Hepatocyte (in vitro differentiated cells): Measurements from ENCODE around the gene EYA3. TPM values are rescaled to one million over a fixed set of nuclear protein-coding genes. Genes with fewer than 3 reads are reported as not detected.

Source experiments
- DNase-seq: peaks from one replicate; pipeline ENCODE4 v3.0.0-alpha.2; 2016; ENCODE audit warnings: low spot score
- H2AFZ ChIP-seq: fragments of 200-600 bp; sonication (generic); 2 replicates; pipeline ENCODE4 v1.6.0; 2016; ENCODE audit warnings: antibody characterized with exemption, mild to moderate bottlenecking
- H3K27ac ChIP-seq: fragments of 200-600 bp; sonication (generic); 2 replicates; pipeline ENCODE4 v1.5.1; 2016; ENCODE audit warnings: mild to moderate bottlenecking
- H3K27me3 ChIP-seq: fragments of 200-600 bp; sonication (generic); 2 replicates; pipeline ENCODE4 v1.6.1; 2016
- H3K36me3 ChIP-seq: fragments of 200-600 bp; sonication (generic); replicated peaks from 2 replicates; pipeline ENCODE4 v1.5.1; 2016; ENCODE audit warnings: low read depth; ENCODE audit not compliant: insufficient read depth
- H3K4me1 ChIP-seq: fragments of 200-600 bp; sonication (generic); 2 replicates; pipeline ENCODE4 v1.5.1; 2016; ENCODE audit warnings: mild to moderate bottlenecking, moderate library complexity; ENCODE audit not compliant: insufficient read depth
- H3K4me2 ChIP-seq: fragments of 200-600 bp; sonication (generic); 2 replicates; pipeline ENCODE4 v1.6.0; 2016
- H3K4me3 ChIP-seq: fragments of 200-600 bp; sonication (generic); 2 replicates; pipeline ENCODE4 v1.5.1; 2016; ENCODE audit warnings: mild to moderate bottlenecking
- H3K79me2 ChIP-seq: fragments of 200-600 bp; sonication (generic); 2 replicates; pipeline ENCODE4 v1.6.0; 2017; ENCODE audit warnings: mild to moderate bottlenecking
- H3K9me2 ChIP-seq: fragments of 200-600 bp; sonication (generic); replicated peaks from 2 replicates; pipeline ENCODE4 v1.6.0; 2017; ENCODE audit warnings: mild to moderate bottlenecking; ENCODE audit not compliant: insufficient read depth
- H3K9me3 ChIP-seq: fragments of 200-600 bp; sonication (generic); 2 replicates; pipeline ENCODE4 v1.5.1; 2016; ENCODE audit warnings: low read depth, mild to moderate bottlenecking
- H4K20me1 ChIP-seq: fragments of 200-600 bp; sonication (generic); 2 replicates; pipeline ENCODE4 v1.6.0; 2016; ENCODE audit warnings: mild to moderate bottlenecking; ENCODE audit not compliant: insufficient read depth, poor library complexity, severe bottlenecking
- CTCF ChIP-seq: fragments of 200-600 bp; sonication (generic); IDR thresholded peaks from 2 replicates; pipeline ENCODE4 v1.5.1; 2016; ENCODE audit warnings: antibody characterized with exemption, mild to moderate bottlenecking; ENCODE audit not compliant: poor library complexity
- EZH2 ChIP-seq: fragments of 200-600 bp; sonication (generic); IDR thresholded peaks from 2 replicates; pipeline ENCODE4 v1.6.1; 2016; ENCODE audit warnings: antibody characterized with exemption, mild to moderate bottlenecking, borderline replicate concordance
- EZH2phosphoT487 ChIP-seq: fragments of 200-600 bp; sonication (generic); IDR thresholded peaks from one replicate; pipeline ENCODE4 v1.6.1; 2018; ENCODE audit warnings: antibody characterized with exemption, mild to moderate bottlenecking, low read depth, moderate library complexity; ENCODE audit not compliant: unreplicated experiment, severe bottlenecking
- WGBS: methylation state at CpG from one replicate; pipeline ENCODE4 v1.1.6; 2016; ENCODE audit warnings: low lambda C conversion rate; ENCODE audit errors: missing lambda C conversion rate; 5-methylcytosine and 5-hydroxymethylcytosine counted together
- polyA plus RNA-seq: library from polyadenylated mRNA; unstranded; fragments of >200 nt; fragmentation: Nextera tagmentation; extraction: Ambion mirVana; gene quantifications from 2 replicates; pipeline ENCODE4 v1.2.1, GENCODE V29; 2016
- total RNA-seq: library from RNA; depleted of rRNA; stranded (reverse); fragments of >200 nt; gene quantifications from 2 replicates; pipeline ENCODE4 v1.2.3, GENCODE V29; 2014

The EYA3 gene
- total and polyA plus RNA-seq, 2 experiments from 2014 or later, result 4.2 to 19.9 TPM

- H3K4me2 ChIP-seq, result no peak overlapping the region
- no peak overlapping the region for H3K27ac ChIP-seq
- TF ChIP-seq CTCF, result no peak
- no peak for TF ChIP-seq EZH2
- H3K4me1 ChIP-seq, result no peaks in the 10 kb centered on the region
- no peaks in the 10 kb centered on the region for H3K36me3 ChIP-seq
- DNase-seq, result no peak
- no peaks in the 10 kb centered on the region for H4K20me1 ChIP-seq
- H3K9me3 ChIP-seq, result no peaks in the 10 kb centered on the region
- no peak overlapping the region for H3K4me3 ChIP-seq
- no peak overlapping the region for H2AFZ ChIP-seq
- no peaks in the 10 kb centered on the region for H3K79me2 ChIP-seq
- no peaks in the 10 kb centered on the region for H3K9me2 ChIP-seq
- H3K27me3 ChIP-seq, result no peaks in the 10 kb centered on the region
- 86% methylated on average over 4 of the region's 4 CpGs for WGBS
These were observed 53.0 kb downstream of the EYA3 start for GRCh38 chr1:28035420-28035819.

- H3K79me2 ChIP-seq, result no peaks in the 10 kb centered on the region
- no peaks in the 10 kb centered on the region for H3K9me2 ChIP-seq
- no peak for DNase-seq
- no peaks in the 10 kb centered on the region for H3K4me1 ChIP-seq
- no peak overlapping the region for H2AFZ ChIP-seq
- no peak overlapping the region for H3K27ac ChIP-seq
- no peak overlapping the region for H3K4me2 ChIP-seq
- no peaks in the 10 kb centered on the region for H4K20me1 ChIP-seq
- H3K27me3 ChIP-seq, result no peaks in the 10 kb centered on the region
- no peak for TF ChIP-seq EZH2phosphoT487
- no peak for TF ChIP-seq EZH2
- TF ChIP-seq CTCF, result no peak
- no peak overlapping the region for H3K4me3 ChIP-seq
- H3K9me3 ChIP-seq, result no peaks in the 10 kb centered on the region
- H3K36me3 ChIP-seq, result no peaks in the 10 kb centered on the region
These were observed 56.1 kb downstream of the EYA3 start for GRCh38 chr1:28032281-28032680.

- Histone ChIP-seq H3K36me3 (no peaks in the 10 kb centered on the region), H2AFZ (no peak overlapping the region), H3K27me3 (no peaks in the 10 kb centered on the region), H3K4me3 (no peak overlapping the region), H3K4me1 (no peaks in the 10 kb centered on the region), H3K79me2 (no peaks in the 10 kb centered on the region), H3K9me2 (no peaks in the 10 kb centered on the region), H3K4me2 (no peak overlapping the region), H4K20me1 (no peaks in the 10 kb centered on the region), H3K9me3 (no peaks in the 10 kb centered on the region), H3K27ac (no peak overlapping the region)
- TF ChIP-seq EZH2phosphoT487 (no peak), CTCF (no peak), EZH2 (no peak)
- no peak for DNase-seq
These were observed 57.2 kb downstream of the EYA3 start for GRCh38 chr1:28031173-28031572.

- DNase-seq, result no peak
- Histone ChIP-seq H3K79me2 (no peaks in the 10 kb centered on the region), H3K4me2 (no peak overlapping the region), H4K20me1 (no peaks in the 10 kb centered on the region), H3K9me2 (no peaks in the 10 kb centered on the region), H3K4me1 (no peaks in the 10 kb centered on the region), H3K27me3 (no peaks in the 10 kb centered on the region), H3K9me3 (no peaks in the 10 kb centered on the region), H3K4me3 (no peak overlapping the region), H3K27ac (no peak overlapping the region), H3K36me3 (no peaks in the 10 kb centered on the region), H2AFZ (no peak overlapping the region)
- no peak for TF ChIP-seq EZH2phosphoT487
- TF ChIP-seq EZH2, result no peak
- no peak for TF ChIP-seq CTCF
- 83% methylated on average over 3 of the region's 3 CpGs for WGBS
These were observed 59.3 kb downstream of the EYA3 start for GRCh38 chr1:28028873-28029654.
